Bone marrow (tissue), 2 donors: ENCODE results near the gene MMP1.

Experiments used
- DNase-seq, 2 donors: peaks; one replicate each; lab custom pipeline; 2025; lab: John Stamatoyannopoulos, UW

MMP1 gene

DNA sequence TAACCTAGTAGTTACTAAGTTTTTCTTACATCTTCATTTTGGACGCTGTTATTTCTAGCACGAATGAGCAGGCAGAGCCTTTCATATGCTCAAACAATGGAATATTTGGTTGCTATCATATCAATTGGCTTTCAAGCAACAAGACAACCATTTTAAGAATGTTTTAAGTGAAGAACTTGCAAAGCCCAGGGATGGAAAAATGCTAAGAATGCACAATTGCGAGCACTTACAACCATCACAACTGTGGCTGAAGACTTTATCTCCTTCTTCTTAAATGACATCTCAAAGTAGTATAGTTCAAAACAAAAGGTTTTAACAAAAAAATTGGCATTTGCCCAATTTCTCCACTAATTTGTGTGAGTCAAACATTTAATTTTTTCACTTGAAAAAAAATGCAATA, 8.3 kb upstream of the MMP1 start:
- DNase-seq = no peak

DNA sequence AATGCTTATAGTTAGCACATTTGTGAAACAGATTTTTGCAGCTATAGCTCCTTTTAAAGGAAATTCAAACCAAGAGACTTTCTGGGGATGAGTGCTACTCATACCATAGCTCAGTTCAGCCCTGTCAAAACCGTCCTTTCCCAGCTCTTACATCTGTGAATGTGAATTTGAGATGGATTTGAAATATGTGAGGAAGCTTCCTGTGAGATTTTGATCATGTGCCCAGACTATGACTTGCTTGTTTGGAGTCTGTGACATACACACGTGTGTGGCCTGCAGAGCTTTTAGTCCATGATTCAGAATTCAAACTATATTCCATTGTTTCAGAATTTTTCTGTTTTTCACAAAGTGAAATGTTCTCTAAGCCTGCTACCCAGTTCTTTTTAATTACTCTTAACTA, 4.4 kb upstream of the MMP1 start:
- no peak for DNase-seq

DNA sequence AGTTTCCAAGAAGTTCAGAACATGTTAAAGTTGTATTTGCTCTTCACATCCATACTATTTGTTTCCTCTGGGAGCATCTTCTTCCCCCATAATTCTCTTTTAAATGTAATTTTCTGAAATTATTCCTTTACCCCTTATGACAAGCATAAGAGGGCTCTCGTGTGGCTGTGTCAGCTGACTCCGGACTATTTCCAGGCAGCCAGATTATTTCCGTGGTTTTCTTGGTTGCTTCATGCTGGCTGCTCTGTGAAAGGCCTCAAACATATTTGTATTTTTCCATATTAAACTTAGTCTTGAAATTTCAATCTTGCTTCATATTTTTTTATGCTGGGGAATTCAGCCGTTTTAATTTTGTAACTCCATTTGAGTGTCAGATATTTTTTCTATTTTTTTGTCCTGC, 2.8 kb upstream of the MMP1 start:
- DNase-seq = no peak

DNA sequence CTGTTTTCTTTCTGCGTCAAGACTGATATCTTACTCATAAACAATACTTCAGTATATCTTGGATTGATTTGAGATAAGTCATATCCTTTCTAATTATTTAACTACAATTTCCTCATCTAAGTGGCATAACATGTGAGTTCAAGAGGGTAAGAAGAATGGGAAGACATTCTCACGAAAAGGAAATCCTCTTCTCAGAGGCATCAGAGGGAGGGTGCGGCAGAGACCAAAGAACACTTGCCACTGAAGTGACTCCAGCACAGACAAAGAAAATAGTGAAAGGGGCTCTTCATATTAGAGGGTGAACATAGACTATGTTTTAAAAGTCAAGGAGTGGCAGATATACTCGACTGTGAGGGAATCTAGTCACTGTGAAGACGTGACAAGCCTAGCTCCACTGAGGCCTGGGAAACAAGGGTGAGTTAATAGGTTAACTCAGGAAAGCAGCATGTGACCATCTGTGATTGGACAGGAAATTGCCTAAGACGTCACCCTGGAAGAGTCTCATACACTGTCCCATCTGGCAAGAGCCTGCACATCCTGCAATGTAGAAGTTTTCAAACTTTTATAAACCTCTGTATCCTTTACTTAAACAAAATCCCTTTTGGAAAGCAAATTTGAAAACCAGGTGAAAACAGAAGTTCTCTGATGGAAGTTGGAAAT, 1.9 kb upstream of the MMP1 start:
- DNase-seq = no peak

DNA sequence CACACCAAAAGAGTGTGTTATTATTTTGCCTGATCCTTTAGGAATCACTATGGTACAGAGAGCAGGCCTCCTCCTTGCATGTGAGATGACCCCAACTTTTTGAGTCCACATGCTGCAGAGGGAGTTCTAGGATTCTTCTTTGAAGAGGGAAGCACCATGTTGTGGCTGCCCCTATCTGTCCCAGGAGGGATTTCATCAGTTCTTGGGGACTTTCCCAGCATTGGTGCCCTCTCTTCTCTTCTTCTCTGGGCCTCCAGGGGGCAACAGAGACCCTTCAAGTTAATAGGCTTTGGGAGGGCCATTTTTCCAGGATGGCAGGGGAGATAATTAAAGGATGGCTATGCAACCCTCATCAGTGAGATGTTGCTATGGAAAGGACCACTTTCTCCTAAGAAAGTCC, 3.6 kb downstream of the MMP1 start:
- DNase-seq = no peak

DNA sequence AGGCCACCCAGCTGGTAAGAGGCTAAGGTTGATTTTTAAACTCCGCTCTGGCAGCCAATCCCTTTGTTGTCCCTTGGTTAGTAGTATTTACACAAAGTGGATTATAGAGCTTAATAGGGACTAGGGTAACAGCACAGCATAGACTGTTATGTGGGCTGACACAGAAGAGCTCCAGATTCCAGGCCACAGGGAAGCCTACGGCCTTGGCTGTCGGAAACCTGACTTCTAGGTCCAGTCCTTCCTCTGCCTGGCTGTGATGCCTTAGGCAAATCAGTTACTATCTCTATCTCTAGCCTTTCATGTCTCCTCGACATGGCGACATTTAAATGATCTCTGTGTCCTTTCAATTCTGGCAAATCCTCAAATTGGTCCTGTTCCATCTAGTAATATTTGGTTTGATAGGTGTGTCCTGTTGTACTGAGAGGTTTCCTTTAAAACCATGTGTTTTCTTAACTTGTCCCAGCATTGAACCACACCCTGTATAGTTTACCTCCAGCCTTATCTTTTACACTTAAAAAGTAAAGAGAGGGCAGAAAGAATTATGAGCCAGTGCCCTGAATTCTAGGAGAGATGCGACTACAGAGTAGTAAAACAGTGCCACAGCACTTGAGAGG, 4.2 kb downstream of the MMP1 start:
- DNase-seq = no peak

DNA sequence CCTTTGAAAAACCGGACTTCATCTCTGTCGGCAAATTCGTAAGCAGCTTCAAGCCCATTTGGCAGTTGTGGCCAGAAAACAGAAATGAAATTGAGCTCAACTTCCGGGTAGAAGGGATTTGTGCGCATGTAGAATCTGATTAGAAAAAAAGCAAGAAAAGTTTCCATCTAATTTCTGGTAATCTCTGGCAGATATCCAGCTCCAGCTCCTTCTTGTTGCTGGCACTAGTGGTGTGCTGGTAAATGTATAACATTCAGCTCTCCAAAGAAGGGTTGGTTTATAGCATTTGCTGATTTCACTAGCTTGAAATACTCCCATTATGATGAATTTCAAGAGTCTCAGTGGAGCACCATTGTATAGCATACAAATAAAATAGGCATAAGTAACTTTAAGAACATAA, 5.4 kb downstream of the MMP1 start:
- DNase-seq = no peak

DNA sequence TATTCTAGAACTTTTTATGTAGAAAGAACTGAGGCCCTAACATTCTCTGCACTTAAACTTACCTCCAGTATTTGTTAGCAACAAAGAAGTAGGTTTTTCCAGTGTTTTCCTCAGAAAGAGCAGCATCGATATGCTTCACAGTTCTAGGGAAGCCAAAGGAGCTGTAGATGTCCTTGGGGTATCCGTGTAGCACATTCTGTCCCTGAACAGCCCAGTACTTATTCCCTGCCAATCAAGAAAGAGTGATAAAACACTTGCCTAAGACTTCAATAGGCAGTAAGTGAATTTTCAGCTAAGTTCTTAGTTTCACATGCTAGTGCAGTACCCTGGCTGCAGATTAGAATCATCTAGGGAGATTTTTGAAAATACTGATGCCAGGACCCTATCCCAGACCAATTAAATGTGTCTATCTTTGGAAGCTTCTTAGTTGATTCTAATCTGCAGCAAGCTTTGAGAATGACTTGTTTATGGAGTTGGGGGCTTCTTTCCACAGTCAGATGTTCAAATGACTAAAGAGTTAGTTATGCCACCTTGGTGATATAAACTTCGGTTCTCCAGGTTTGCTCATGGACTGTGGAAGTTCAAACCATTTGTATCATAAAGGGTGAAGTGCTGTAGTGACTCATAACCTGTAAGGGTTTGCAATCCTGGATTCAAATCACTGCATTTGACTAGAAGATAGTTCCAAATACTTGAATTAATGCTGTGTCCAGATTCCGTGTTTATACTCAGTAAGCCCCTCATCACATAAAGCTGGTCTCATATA, 6.5 kb downstream of the MMP1 start:
- no peak for DNase-seq

DNA sequence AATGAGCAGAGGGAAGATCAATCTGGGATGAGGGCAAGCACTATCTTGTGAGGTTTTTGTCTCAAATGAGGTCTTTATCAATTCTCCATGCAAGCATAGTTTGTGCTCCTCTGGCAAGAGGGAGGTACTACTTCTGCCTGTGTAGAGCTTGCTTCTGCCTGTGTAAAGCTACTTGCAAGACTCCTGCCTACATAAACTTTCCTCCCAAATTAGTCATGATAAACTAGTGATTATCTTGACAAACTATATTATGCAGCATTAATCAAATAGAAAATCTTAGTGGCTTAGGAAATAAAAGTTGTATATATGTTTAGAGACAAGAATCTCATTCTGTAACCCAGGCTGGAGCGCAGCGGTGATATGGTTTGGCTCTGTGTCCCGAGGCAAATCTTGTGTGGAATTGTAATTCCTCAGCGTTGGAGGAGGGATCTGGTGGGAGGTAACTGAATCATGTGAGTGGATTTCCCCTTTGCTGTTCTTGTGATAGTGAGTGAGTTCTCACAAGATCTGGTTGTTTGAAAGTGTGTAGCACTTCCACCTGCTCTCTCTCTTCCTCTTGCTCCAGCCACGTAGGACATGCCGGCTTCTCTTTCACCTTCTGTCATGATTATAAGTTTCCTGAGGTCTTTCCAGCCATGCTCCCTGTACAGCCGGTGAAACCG, 9.5 kb downstream of the MMP1 start:
- no peak for DNase-seq

DNA sequence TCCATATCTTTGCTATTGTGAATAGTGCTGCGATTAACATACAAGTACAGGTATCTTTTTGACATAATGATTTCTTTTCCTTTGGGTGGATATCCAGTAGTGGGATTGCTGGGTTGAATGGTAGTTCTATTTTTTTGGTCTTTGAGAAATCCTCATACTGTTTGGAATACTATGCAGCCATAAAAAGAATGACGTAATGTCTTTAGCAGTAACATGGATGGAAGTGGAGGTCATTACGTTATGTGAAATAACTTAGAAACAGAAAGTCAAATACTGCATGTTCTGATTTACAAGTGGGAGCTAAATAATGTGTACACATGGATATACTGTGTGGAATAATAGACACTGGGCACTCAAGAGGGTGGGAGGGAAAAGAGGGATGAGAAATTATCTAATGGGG, 13.6 kb downstream of the MMP1 start:
- no peak for DNase-seq

DNA sequence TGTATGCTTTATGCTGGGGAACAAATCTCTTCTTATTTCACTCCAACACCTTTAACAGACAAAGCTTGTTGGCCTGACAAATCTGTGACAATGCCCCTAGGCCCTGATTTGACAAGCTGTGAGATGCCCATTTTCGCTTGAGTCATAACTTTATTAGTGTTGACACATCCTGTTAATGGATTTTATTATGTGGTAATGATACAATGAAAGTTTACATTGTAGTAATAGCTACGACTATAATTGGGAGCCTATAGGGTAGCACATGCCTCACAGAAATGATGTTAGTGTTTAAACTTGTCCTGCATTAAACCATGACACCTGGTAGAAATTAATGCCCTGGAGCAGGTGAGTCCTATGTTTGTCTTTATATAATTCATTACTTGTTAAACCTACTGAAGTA, 14.2 kb downstream of the MMP1 start:
- no peak for DNase-seq

DNA sequence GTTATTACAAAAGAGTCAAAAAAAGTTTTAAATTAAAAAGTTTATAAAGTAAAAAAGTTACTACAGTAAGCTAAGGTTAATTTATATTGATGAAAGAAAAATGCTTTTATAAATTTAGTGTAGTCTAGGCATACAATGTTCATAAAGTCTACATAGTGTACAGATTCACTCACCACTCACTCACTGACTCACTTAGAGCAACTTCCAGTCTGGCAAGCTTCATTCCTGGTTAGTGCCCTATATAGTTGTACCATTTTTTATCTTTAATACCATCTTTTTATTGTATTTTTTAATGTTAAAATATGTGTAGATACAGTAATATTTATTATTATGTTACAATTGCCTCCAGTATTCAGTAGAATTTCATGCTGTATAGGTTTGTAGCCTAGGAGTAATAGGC, 14.9 kb downstream of the MMP1 start:
- no peak for DNase-seq

DNA sequence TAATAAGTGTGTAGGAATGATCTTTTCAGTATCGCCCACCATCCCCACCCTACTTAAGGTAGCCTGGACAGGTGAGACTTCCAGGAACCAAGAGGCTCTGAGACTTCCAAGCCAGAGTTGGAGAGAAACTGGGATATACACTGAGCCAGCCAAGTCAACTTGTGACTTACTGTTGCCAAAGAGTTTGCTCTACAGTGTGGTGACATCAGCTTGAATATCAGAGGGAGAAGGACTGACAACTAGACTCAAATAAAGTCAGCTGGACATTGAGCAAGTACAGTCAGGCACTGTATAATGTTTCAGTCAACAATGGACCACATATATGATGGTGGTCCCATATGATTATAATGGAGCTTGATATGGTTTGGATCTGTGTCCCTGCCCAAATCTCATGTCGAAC, 16.3 kb downstream of the MMP1 start:
- no peak for DNase-seq

DNA sequence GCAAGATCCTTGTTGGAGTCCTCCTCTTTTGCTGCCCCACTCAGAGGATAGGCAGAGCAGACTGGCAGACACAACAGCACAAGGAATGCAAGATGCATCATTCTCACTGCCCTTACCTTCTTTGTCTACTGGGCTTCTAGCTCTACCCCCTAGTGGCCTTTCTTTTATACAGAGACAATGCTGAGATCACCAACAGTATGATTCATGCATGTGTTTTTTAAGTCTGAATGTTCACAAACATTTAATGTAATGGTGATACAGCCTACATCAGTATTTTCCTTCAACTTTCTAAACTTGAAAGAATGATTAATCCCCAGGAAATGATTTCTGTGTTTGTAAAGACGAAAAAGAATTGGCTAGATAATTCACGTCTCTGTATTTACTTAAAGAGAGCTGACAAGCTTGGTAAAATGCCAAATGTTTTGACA, 17.5 kb downstream of the MMP1 start, which contains the start of gene MMP10:
MMP10 (minus strand) TSS at position 138 of the 428 bp plus-strand sequence; CDS start at position 101, 37 bp downstream.
- DNase-seq = no peak

DNA sequence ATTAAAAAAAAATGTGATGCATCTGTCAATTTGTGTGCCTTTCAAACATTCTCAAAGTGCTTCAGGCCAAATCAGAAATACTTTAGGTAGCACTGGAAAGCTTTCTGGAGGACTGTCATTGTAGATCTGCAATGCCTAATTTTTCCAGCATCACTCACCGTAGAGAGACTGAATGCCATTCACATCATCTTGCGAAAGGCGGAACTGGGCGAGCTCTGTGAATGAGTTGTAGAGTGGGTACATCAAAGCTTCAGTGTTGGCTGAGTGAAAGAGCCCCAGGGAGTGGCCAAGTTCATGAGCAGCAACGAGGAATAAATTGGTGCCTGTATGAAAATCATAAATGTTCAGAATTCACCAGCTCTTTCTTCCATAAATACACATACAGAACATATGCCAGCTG, 21.5 kb downstream of the MMP1 start:
- no peak for DNase-seq

DNA sequence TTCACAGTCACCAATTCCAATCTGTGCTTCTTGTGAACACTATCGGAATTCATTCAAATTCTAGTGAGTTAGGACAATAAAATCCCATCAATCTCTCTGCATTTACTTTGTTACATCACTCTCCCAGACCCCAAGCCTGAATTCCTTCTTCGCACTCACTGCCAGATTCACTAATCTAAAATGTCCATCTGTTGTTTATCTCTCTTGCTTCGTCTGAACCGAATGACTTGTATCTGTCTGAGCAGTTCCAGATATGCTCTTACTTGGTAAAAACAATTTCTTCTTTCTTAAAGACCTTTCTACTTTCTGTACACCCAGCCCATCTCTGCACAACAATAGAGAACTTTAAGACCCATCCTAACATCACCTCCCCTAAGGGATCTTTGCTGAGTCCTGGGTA, 24.6 kb downstream of the MMP1 start:
- DNase-seq = no peak

DNA sequence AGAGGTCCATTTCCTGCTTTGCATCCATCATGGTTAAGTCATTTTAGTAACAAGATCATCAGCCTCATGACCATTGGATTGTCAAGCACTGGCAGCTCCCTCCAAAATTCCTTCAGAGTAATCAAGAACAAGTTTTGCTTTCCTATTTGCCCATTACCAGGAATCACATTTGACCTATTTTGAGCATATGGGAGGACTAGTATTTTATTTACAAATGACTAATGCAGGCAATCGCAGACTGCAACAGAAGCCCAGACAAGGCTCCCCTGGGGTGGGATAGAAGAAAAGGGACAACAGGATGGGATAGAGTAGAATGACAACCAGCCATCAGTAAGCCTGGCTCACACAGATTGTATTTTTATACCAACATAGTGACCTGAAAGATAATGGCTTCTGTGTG, 26.6 kb downstream of the MMP1 start:
- DNase-seq = no peak

DNA sequence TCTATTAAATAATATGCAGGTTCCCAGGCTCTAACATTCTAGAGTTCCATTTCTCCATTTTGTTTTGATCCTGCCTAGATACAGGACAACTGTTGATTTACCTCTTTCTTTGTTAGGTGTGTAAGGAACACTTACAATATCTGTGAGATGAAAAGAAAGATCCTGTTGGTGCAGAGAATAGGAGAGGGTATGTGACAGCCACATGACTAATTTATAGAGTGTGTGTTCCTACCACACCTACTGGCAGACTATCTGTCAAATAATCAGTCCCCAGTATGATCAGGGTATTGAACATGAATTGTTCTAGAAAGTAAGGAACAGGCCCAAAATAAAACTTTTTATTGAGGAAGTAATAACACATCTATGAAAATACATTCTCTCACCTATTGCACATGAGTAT, 27.8 kb downstream of the MMP1 start:
- DNase-seq = no peak

DNA sequence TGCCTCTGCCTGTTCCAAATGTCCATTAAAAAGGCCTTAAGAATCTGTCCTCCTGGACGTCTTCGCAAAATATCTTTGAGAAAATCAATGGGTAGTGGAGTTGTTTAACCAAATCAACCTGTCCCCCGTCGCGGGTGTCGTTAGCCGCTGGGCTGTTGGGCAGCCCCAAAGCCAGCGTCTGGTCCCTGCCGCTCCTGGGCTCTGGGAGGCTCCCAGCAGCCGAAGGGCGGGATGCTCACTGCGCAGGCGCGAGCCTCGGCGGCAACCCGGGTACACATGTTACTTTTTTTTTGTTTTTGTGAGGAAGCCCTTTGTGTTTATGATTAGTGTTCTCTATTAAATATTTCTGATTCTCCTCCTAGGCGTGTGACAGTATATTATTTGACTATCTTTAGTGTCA, 30.2 kb downstream of the MMP1 start:
- no peak for DNase-seq

DNA sequence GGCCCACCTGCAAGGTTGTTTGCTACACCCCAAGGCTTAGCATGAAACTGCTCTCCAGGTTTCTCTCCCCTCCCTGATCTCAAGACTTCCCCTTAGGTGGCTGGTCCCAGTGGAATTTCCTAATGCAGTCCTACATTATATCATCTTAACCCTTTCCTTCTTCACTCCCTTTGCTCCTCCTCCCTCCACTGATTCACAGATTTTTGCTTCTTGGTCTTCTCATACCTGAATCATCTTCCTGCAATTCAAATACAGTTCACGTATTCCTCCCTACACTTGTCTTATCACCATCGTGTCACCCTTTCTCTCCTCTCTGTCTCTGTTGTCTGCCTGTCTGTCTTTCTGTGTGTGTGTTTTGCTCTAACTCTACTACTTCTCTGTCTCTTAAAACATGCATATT, 34.5 kb downstream of the MMP1 start:
- DNase-seq = no peak

DNA sequence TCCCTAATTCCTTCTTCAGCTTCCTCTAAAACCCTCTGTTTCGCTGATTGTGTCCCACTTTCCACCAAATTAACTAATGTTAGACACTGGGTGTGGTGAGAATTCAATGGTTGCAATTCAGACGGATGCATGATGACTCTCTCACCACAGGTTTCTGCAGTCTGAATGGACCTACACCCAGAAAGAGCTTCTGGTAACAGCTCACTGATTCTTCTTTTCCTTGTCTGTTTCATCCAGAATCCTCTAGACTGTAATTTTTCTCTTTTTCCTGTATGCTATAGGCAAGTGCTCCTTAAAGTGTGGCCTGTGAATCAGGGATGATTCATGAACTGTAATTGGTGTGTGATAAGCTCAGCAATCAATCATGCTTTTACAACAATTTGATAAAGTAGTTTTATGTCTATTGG, 35.6 kb downstream of the MMP1 start:
- no peak for DNase-seq

DNA sequence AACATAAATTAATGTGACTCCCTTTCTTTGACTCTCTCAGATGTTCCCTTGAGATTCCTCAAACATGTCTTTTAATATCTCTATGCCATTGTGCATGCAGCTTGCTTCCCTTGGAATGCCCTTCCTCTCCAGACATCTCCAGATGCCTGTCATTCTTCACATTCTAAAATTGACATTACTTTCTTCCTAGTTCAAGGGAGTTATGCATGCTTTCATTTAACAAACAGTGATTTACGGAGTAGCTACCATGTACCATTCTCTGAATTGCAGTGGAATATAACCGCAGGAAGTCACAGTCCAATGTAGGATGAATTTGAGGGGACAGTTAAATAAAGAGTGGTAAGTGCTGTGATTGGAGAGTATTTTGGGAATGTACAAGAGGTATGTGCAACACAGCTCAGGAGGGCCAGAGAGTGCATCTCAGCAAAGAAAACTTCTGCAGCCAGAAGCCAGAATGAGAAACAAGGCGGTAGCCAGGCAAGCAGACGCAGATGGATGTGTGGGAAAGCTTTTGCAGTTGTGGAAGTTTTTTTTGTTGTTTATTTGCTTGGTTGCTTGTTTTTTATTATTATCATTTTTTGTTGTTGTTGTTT, 36.2 kb downstream of the MMP1 start:
- DNase-seq = no peak
